Measurements from ENCODE around the gene EEF1AKMT3.

GRCh38 chr12:57795354-57795753 is 22.9 kb downstream of the EEF1AKMT3 start:
- TF ChIP-seq CTCF (IDR thresholded peaks at IDR 0.05) (no peak), POLR2A (IDR thresholded peaks at IDR 0.05) (no peak)

Data from stomach (tissue), 4 donors.